GM23338 (cell line): Measurements from ENCODE around the gene SLC9A9. TPM values are rescaled to one million over a fixed set of nuclear protein-coding genes. Genes with fewer than 3 reads are reported as not detected.
"Not testable (repeated sequence)": the region's sequence is repeated elsewhere in the genome, so short reads cannot be mapped to it uniquely, and the experiment has no call there.

ENCODE experiments used
- ATAC-seq: fragments of 200-7000 bp; cut with Tn5 transposase; 3 replicates; pipeline ENCODE4 v1.9.1; 2020
- DNase-seq: peaks from one replicate; pipeline ENCODE4 v3.0.0-alpha.2; 2015; ENCODE audit warnings: low spot score
- H2AFZ ChIP-seq: fragments of 200-600 bp; sonication (generic); 2 replicates; pipeline ENCODE4 v1.8.0; 2016; ENCODE audit warnings: antibody characterized with exemption, mild to moderate bottlenecking, moderate library complexity
- H3F3A ChIP-seq: fragments of 200-600 bp; sonication (generic); replicated peaks from 2 replicates; pipeline ENCODE4 v1.8.0; 2017; ENCODE audit warnings: antibody characterized with exemption, mixed run types, low read depth
- H3K27ac ChIP-seq: fragments of 200-600 bp; sonication (generic); 2 replicates; pipeline ENCODE4 v1.6.1; 2016; ENCODE audit warnings: low read depth
- H3K27me3 ChIP-seq: fragments of 200-600 bp; sonication (generic); 2 replicates; pipeline ENCODE4 v1.8.0; 2016; ENCODE audit warnings: mild to moderate bottlenecking, mixed run types, moderate library complexity; ENCODE audit not compliant: insufficient read depth
- H3K36me3 ChIP-seq: fragments of 200-600 bp; sonication (generic); 2 replicates; pipeline ENCODE4 v1.8.0; 2016; ENCODE audit warnings: mild to moderate bottlenecking; ENCODE audit not compliant: insufficient read depth
- H3K4me1 ChIP-seq: fragments of 200-600 bp; sonication (generic); 2 replicates; pipeline ENCODE4 v1.8.0; 2016; ENCODE audit warnings: mild to moderate bottlenecking, moderate library complexity; ENCODE audit not compliant: insufficient read depth
- H3K4me2 ChIP-seq: fragments of 200-600 bp; sonication (generic); 2 replicates; pipeline ENCODE4 v1.7.1; 2017; ENCODE audit warnings: mixed run types
- H3K4me3 ChIP-seq: fragments of 200-600 bp; sonication (generic); 2 replicates; pipeline ENCODE4 v1.6.1; 2016; ENCODE audit warnings: mixed run types
- H3K79me2 ChIP-seq: fragments of 200-600 bp; sonication (generic); replicated peaks from 2 replicates; pipeline ENCODE4 v1.8.0; 2017; ENCODE audit warnings: mild to moderate bottlenecking; ENCODE audit not compliant: insufficient read depth
- H3K9me2 ChIP-seq: fragments of 200-600 bp; sonication (generic); 2 replicates; pipeline ENCODE4 v1.8.0; 2017; ENCODE audit not compliant: insufficient read depth
- H4K20me1 ChIP-seq: fragments of 200-600 bp; sonication (generic); replicated peaks from 2 replicates; pipeline ENCODE4 v1.8.0; 2017; ENCODE audit warnings: mild to moderate bottlenecking; ENCODE audit not compliant: insufficient read depth
- H3K27ac Mint-ChIP-seq: 2 replicates; pipeline ENCODE4 v1.8.0; 2020; ENCODE audit warnings: inconsistent platforms, mild to moderate bottlenecking, moderate library complexity, mixed read lengths
- H3K27me3 Mint-ChIP-seq: 3 replicates; pipeline ENCODE4 v1.8.0; 2022; ENCODE audit warnings: low read depth, mild to moderate bottlenecking, moderate library complexity, mixed read lengths, inconsistent platforms; ENCODE audit not compliant: insufficient read depth, poor library complexity
- H3K36me3 Mint-ChIP-seq: 3 replicates; pipeline ENCODE4 v1.8.0; 2021; ENCODE audit warnings: low read depth, mild to moderate bottlenecking, inconsistent platforms, moderate library complexity, mixed read lengths
- H3K4me1 Mint-ChIP-seq: 3 replicates; pipeline ENCODE4 v1.8.0; 2020; ENCODE audit warnings: mild to moderate bottlenecking, inconsistent platforms, mixed read lengths
- H3K4me3 Mint-ChIP-seq: 3 replicates; pipeline ENCODE4 v1.8.0; 2021; ENCODE audit warnings: moderate library complexity, mild to moderate bottlenecking, inconsistent platforms, mixed read lengths
- H3K9me3 Mint-ChIP-seq: 3 replicates; pipeline ENCODE4 v1.8.0; 2020; ENCODE audit warnings: moderate library complexity, mild to moderate bottlenecking, inconsistent platforms, mixed read lengths
- CREB1 ChIP-seq: fragments of 250-450 bp; sonication (Bioruptor Pico); IDR thresholded peaks from 2 replicates; pipeline ENCODE4 v1.5.0; 2020; ENCODE audit warnings: low read depth, mild to moderate bottlenecking, moderate library complexity
- ZNF114 ChIP-seq: fragments of 250-450 bp; sonication (Bioruptor Pico); IDR thresholded peaks from 2 replicates; pipeline ENCODE4 v1.5.0; 2020; ENCODE audit warnings: mild to moderate bottlenecking, moderate library complexity
- ZNF331 ChIP-seq: fragments of 250-450 bp; sonication (Bioruptor Pico); IDR thresholded peaks from 2 replicates; pipeline ENCODE4 v1.5.0; 2020; ENCODE audit warnings: low read depth, mild to moderate bottlenecking, moderate library complexity
- polyA plus RNA-seq: library from polyadenylated mRNA; unstranded; fragments of >200 nt; fragmentation: Nextera tagmentation; extraction: Ambion mirVana; gene quantifications from 2 replicates; pipeline ENCODE4 v1.2.1, GENCODE V29; 2016
- total RNA-seq: library from RNA; depleted of rRNA; stranded (reverse); fragments of >200 nt; shearing (Covaris generic); gene quantifications from 2 replicates; pipeline ENCODE4 v1.2.3, GENCODE V29; 2014
- TF ChIP-seq, protein P1 (sequence below): IDR thresholded peaks from 2 replicates; pipeline ENCODE4 v1.6.1; 2016; ENCODE audit warnings: antibody characterized with exemption
- TF ChIP-seq, protein P2 (sequence below): fragments of 250-450 bp; sonication (Bioruptor Pico); IDR thresholded peaks from 2 replicates; pipeline ENCODE4 v1.5.0; 2020; ENCODE audit warnings: mild to moderate bottlenecking, moderate library complexity
- TF ChIP-seq, protein P3 (sequence below): IDR thresholded peaks from one replicate; pipeline ENCODE4 v1.6.1; 2018; ENCODE audit warnings: antibody characterized with exemption; ENCODE audit not compliant: unreplicated experiment

SLC9A9 gene
- total and polyA plus RNA-seq, 2 experiments from 2014 or later = 1.3 to 1.6 TPM

DNA sequence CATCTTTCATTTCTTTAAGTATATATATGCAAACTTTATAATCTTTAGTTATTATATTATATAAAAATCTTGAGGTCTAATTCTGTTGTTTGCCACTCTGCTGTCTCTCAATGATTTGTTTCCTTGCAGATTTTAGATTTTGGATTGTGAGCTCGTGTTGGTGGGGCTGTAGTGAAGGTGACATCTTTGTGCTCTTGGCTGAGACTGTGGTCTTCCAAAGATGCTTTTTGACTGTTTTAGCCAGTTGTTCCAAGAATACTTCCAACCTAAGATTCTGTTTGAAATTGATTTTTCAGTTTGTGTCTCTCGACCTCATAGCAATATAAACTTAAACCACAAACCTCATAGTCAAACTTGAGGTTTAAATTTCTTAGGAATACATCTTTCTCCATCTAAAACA, 326.5 kb downstream of the SLC9A9 start (continued):
- TF ChIP-seq, protein P1, sequence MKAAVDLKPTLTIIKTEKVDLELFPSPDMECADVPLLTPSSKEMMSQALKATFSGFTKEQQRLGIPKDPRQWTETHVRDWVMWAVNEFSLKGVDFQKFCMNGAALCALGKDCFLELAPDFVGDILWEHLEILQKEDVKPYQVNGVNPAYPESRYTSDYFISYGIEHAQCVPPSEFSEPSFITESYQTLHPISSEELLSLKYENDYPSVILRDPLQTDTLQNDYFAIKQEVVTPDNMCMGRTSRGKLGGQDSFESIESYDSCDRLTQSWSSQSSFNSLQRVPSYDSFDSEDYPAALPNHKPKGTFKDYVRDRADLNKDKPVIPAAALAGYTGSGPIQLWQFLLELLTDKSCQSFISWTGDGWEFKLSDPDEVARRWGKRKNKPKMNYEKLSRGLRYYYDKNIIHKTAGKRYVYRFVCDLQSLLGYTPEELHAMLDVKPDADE = no peak
- no peak for TF ChIP-seq ZNF331

DNA sequence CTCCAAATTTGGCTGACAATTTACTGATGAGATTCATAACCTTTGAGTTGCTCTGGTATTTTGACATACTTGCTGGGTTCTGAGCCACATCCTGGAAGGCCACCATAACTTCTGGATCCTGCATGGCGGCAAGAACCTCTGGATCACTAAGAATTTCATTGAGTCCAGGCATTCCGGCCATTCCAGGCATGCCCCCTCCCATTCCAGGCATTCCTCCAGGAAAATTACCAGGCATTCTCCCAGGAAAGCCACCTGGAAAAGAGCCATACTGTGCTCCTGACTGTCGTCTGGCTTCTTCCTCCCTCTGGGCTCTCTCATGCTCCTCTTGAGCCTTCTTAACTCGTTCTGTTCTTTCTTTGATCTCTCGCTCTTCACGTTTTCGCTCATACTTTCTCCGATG, 331.1 kb downstream of the SLC9A9 start:
- H3K4me3 Mint-ChIP-seq, ATAC-seq, H3K9me3 Mint-ChIP-seq, H3K4me3 ChIP-seq, H4K20me1 ChIP-seq, H3K9me2 ChIP-seq, H3K4me2 ChIP-seq, H3K27me3 ChIP-seq, H3K36me3 ChIP-seq, H3K27me3 Mint-ChIP-seq, H2AFZ ChIP-seq, H3K36me3 Mint-ChIP-seq, H3K79me2 ChIP-seq, H3F3A ChIP-seq, H3K4me1 ChIP-seq, H3K27ac Mint-ChIP-seq: not testable (repeated sequence)
- TF ChIP-seq, protein P2, sequence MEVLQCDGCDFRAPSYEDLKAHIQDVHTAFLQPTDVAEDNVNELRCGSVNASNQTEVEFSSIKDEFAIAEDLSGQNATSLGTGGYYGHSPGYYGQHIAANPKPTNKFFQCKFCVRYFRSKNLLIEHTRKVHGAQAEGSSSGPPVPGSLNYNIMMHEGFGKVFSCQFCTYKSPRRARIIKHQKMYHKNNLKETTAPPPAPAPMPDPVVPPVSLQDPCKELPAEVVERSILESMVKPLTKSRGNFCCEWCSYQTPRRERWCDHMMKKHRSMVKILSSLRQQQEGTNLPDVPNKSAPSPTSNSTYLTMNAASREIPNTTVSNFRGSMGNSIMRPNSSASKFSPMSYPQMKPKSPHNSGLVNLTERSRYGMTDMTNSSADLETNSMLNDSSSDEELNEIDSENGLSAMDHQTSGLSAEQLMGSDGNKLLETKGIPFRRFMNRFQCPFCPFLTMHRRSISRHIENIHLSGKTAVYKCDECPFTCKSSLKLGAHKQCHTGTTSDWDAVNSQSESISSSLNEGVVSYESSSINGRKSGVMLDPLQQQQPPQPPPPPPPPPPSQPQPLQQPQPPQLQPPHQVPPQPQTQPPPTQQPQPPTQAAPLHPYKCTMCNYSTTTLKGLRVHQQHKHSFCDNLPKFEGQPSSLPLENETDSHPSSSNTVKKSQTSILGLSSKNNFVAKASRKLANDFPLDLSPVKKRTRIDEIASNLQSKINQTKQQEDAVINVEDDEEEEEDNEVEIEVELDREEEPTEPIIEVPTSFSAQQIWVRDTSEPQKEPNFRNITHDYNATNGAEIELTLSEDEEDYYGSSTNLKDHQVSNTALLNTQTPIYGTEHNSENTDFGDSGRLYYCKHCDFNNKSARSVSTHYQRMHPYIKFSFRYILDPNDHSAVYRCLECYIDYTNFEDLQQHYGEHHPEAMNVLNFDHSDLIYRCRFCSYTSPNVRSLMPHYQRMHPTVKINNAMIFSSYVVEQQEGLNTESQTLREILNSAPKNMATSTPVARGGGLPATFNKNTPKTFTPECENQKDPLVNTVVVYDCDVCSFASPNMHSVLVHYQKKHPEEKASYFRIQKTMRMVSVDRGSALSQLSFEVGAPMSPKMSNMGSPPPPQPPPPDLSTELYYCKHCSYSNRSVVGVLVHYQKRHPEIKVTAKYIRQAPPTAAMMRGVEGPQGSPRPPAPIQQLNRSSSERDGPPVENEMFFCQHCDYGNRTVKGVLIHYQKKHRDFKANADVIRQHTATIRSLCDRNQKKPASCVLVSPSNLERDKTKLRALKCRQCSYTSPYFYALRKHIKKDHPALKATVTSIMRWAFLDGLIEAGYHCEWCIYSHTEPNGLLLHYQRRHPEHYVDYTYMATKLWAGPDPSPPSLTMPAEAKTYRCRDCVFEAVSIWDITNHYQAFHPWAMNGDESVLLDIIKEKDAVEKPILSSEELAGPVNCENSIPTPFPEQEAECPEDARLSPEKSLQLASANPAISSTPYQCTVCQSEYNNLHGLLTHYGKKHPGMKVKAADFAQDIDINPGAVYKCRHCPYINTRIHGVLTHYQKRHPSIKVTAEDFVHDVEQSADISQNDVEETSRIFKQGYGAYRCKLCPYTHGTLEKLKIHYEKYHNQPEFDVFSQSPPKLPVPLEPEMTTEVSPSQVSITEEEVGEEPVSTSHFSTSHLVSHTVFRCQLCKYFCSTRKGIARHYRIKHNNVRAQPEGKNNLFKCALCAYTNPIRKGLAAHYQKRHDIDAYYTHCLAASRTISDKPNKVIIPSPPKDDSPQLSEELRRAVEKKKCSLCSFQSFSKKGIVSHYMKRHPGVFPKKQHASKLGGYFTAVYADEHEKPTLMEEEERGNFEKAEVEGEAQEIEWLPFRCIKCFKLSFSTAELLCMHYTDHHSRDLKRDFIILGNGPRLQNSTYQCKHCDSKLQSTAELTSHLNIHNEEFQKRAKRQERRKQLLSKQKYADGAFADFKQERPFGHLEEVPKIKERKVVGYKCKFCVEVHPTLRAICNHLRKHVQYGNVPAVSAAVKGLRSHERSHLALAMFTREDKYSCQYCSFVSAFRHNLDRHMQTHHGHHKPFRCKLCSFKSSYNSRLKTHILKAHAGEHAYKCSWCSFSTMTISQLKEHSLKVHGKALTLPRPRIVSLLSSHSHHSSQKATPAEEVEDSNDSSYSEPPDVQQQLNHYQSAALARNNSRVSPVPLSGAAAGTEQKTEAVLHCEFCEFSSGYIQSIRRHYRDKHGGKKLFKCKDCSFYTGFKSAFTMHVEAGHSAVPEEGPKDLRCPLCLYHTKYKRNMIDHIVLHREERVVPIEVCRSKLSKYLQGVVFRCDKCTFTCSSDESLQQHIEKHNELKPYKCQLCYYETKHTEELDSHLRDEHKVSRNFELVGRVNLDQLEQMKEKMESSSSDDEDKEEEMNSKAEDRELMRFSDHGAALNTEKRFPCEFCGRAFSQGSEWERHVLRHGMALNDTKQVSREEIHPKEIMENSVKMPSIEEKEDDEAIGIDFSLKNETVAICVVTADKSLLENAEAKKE (CRISPR knock-in tag) = peak; percentile 74
- TF ChIP-seq, protein P3, sequence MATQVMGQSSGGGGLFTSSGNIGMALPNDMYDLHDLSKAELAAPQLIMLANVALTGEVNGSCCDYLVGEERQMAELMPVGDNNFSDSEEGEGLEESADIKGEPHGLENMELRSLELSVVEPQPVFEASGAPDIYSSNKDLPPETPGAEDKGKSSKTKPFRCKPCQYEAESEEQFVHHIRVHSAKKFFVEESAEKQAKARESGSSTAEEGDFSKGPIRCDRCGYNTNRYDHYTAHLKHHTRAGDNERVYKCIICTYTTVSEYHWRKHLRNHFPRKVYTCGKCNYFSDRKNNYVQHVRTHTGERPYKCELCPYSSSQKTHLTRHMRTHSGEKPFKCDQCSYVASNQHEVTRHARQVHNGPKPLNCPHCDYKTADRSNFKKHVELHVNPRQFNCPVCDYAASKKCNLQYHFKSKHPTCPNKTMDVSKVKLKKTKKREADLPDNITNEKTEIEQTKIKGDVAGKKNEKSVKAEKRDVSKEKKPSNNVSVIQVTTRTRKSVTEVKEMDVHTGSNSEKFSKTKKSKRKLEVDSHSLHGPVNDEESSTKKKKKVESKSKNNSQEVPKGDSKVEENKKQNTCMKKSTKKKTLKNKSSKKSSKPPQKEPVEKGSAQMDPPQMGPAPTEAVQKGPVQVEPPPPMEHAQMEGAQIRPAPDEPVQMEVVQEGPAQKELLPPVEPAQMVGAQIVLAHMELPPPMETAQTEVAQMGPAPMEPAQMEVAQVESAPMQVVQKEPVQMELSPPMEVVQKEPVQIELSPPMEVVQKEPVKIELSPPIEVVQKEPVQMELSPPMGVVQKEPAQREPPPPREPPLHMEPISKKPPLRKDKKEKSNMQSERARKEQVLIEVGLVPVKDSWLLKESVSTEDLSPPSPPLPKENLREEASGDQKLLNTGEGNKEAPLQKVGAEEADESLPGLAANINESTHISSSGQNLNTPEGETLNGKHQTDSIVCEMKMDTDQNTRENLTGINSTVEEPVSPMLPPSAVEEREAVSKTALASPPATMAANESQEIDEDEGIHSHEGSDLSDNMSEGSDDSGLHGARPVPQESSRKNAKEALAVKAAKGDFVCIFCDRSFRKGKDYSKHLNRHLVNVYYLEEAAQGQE = peak; percentile 35
- TF ChIP-seq CREB1 (CRISPR knock-in tag) (peak; percentile 7; the same call in 1 of the 2 replicates), ZNF114 (CRISPR knock-in tag) (0 out of 2 replicates have a peak, but pooled peaks have one; percentile 14)
- peak overlapping the region; percentile 63; the same call in 1 of the 2 replicates for H3K27ac ChIP-seq
- peaks cover 19% of the 10 kb centered on the region for H3K4me1 Mint-ChIP-seq
- peak; percentile 70 for DNase-seq
